SK-N-SH treated with all-trans-retinoic acid at 6 μM for 48 hours (cell line): ENCODE results near the gene CTF1.

ENCODE experiments used
- ATAC-seq: fragments of 200-7000 bp; cut with Tn5 transposase; 3 replicates; pipeline ENCODE4 v1.9.1; 2020; ENCODE audit warnings: mild to moderate bottlenecking, moderate library complexity
- ARNTL ChIP-seq: fragments of 450-650 bp; formaldehyde crosslinking; IDR thresholded peaks from 2 replicates; pipeline ENCODE4 v1.5.0; 2020; ENCODE audit warnings: low read depth, mild to moderate bottlenecking, moderate library complexity, borderline replicate concordance
- BACH2 ChIP-seq: fragments of 250-450 bp; sonication (Bioruptor Pico); IDR thresholded peaks from 2 replicates; pipeline ENCODE4 v1.9.0; 2021; ENCODE audit warnings: mild to moderate bottlenecking, borderline replicate concordance
- CREB5 ChIP-seq: fragments of 250-450 bp; sonication (Bioruptor Pico); IDR thresholded peaks from 2 replicates; pipeline ENCODE4 v1.5.1; 2020; ENCODE audit warnings: low read depth, mild to moderate bottlenecking, moderate library complexity
- CSDC2 ChIP-seq: fragments of 250-450 bp; sonication (Bioruptor Pico); IDR thresholded peaks from 2 replicates; pipeline ENCODE4 v1.5.0; 2020; ENCODE audit warnings: mild to moderate bottlenecking, moderate library complexity
- CSRNP3 ChIP-seq: fragments of 250-450 bp; sonication (Bioruptor Pico); IDR thresholded peaks from 2 replicates; pipeline ENCODE4 v1.5.1; 2021; ENCODE audit warnings: mild to moderate bottlenecking, moderate library complexity
- ESRRG ChIP-seq: fragments of 250-450 bp; sonication (Bioruptor Pico); IDR thresholded peaks from 2 replicates; pipeline ENCODE4 v1.6.1; 2021; ENCODE audit warnings: mild to moderate bottlenecking
- GLIS3 ChIP-seq: fragments of 250-450 bp; sonication (Bioruptor Pico); IDR thresholded peaks from 2 replicates; pipeline ENCODE4 v1.5.0; 2020; ENCODE audit warnings: mild to moderate bottlenecking, moderate library complexity
- PPARA ChIP-seq: fragments of 250-450 bp; sonication (Bioruptor Pico); IDR thresholded peaks from 2 replicates; pipeline ENCODE4 v1.5.0; 2020; ENCODE audit warnings: mild to moderate bottlenecking, borderline replicate concordance
- RARB ChIP-seq: fragments of 250-450 bp; sonication (Bioruptor Pico); IDR thresholded peaks from 2 replicates; pipeline ENCODE4 v1.8.0; 2021; ENCODE audit warnings: mild to moderate bottlenecking, moderate library complexity
- SNAI2 ChIP-seq: fragments of 250-450 bp; sonication (Bioruptor Pico); IDR thresholded peaks from 2 replicates; pipeline ENCODE4 v1.5.0; 2020; ENCODE audit warnings: mild to moderate bottlenecking, moderate library complexity
- TSHZ2 ChIP-seq: fragments of 250-450 bp; sonication (Bioruptor Pico); IDR thresholded peaks from 2 replicates; pipeline ENCODE4 v1.5.0; 2020; ENCODE audit warnings: mild to moderate bottlenecking, moderate library complexity
- ZC3H10 ChIP-seq: fragments of 250-450 bp; sonication (Bioruptor Pico); IDR thresholded peaks from 2 replicates; pipeline ENCODE4 v1.5.1; 2021; ENCODE audit warnings: mild to moderate bottlenecking, moderate library complexity
- ZFP3 ChIP-seq: fragments of 250-450 bp; sonication (Bioruptor Pico); IDR thresholded peaks from 2 replicates; pipeline ENCODE4 v1.5.0; 2020; ENCODE audit warnings: mild to moderate bottlenecking, moderate library complexity
- ZFP30 ChIP-seq: fragments of 450-650 bp; formaldehyde crosslinking; IDR thresholded peaks from 2 replicates; pipeline ENCODE4 v1.5.0; 2022; ENCODE audit warnings: mild to moderate bottlenecking, moderate library complexity
- ZNF565 ChIP-seq: fragments of 450-650 bp; formaldehyde crosslinking; conservative IDR thresholded peaks from 2 replicates; pipeline ENCODE4 v1.5.0; 2020; ENCODE audit warnings: low read depth, mild to moderate bottlenecking, moderate library complexity
- ZNF8 ChIP-seq: fragments of 450-650 bp; formaldehyde crosslinking; IDR thresholded peaks from 2 replicates; pipeline ENCODE4 v1.5.0; 2020; ENCODE audit warnings: mild to moderate bottlenecking, moderate library complexity

The CTF1 gene

GRCh38 chr16:30893417-30893743, 3.0 kb upstream of the CTF1 start (continued):
- TF ChIP-seq TSHZ2 (CRISPR knock-in tag) (no peak), ZFP3 (CRISPR knock-in tag) (no peak), ARNTL (CRISPR knock-in tag) (no peak), SNAI2 (CRISPR knock-in tag) (no peak), ZFP30 (CRISPR knock-in tag) (no peak)

GRCh38 chr16:30893744-30894539, 2.5 kb upstream of the CTF1 start, which contains the start of gene BCL7C:
Gene BCL7C (minus strand): TSS chr16:30894077. CDS start chr16:30893944, 133 bp downstream.
- TF ChIP-seq TSHZ2 (CRISPR knock-in tag), result peak; percentile 76
- TF ChIP-seq CREB5, result no peak
- TF ChIP-seq GLIS3 (CRISPR knock-in tag), result 0 out of 2 replicates have a peak, but pooled peaks have one; percentile 62
- peak; percentile 60; the same call in 1 of the 2 replicates for TF ChIP-seq ESRRG (CRISPR knock-in tag)
- TF ChIP-seq CSDC2 (CRISPR knock-in tag), result peak; percentile 91
- peak; percentile 73; the same call in 1 of the 2 replicates for TF ChIP-seq ZFP3 (CRISPR knock-in tag)
- TF ChIP-seq ZNF565 (CRISPR knock-in tag), result no peak
- no peak for TF ChIP-seq RARB (CRISPR knock-in tag)
- TF ChIP-seq, all 23 proteins: peak for 5

GRCh38 chr16:30894540-30895368, 1.7 kb upstream of the CTF1 start:
- TF ChIP-seq PPARA, result no peak
- no peak for TF ChIP-seq ZFP30 (CRISPR knock-in tag)
- no peak for TF ChIP-seq CSRNP3
- TF ChIP-seq ZNF8 (CRISPR knock-in tag), result no peak
- TF ChIP-seq ZC3H10, result no peak
- TF ChIP-seq BACH2 (CRISPR knock-in tag), result no peak
- no peak for TF ChIP-seq CREB5
- no peak for ATAC-seq

More at GRCh38 chr16:30893744-30894539, 2.5 kb upstream of the CTF1 start, which contains the start of gene BCL7C:
- peak; percentile 68 for ATAC-seq
